Eye (tissue), 1 donor: ENCODE measurements around the gene NR2C1.

Experiments used
- DNase-seq: peaks from one replicate; pipeline ENCODE4 v3.0.0-alpha.2; 2015

Gene NR2C1

GRCh38 chr12:95083471-95083870 lies 10.1 kb upstream of the NR2C1 start:
- DNase-seq = no peak

DNA sequence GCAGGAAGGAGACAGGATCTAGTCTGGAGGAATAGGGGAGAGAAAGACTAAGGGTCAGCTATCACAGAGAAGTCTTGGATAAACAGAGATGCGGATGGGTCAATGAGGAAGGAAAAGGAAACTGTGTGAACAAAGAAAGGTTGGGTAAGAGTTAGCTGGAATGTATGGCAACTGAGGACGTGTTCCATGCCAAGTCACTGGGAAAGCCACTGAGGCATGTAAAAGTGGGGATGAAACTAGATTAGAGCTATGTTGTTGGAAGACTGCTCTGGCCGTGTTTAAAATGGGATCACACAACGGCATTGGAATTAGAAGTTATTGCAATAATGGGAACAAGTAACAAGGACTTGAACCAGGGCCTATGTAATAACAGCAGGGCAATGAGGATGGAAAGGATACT lies 3.9 kb upstream of the NR2C1 start:
- DNase-seq = no peak

DNA sequence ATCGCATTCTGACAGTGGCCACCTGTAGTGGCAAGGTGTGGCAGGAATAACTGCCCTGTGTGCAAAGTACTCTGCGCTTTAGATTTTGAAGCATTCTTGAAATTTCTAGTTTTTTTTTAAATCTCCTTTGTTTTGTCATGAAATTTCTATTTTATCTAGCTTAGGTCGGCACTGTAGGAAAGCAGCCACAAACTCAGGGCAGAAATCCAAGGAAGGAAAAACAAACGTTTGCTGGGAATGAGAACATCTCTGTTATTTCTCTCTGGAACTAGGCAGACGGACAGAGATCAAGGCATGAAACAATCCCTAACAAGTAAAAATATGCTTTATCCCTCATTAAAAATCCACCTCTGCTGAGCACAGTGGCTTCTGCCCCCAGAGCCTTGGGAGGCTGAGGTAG lies 1.3 kb upstream of the NR2C1 start:
- DNase-seq = peak; percentile 20

DNA sequence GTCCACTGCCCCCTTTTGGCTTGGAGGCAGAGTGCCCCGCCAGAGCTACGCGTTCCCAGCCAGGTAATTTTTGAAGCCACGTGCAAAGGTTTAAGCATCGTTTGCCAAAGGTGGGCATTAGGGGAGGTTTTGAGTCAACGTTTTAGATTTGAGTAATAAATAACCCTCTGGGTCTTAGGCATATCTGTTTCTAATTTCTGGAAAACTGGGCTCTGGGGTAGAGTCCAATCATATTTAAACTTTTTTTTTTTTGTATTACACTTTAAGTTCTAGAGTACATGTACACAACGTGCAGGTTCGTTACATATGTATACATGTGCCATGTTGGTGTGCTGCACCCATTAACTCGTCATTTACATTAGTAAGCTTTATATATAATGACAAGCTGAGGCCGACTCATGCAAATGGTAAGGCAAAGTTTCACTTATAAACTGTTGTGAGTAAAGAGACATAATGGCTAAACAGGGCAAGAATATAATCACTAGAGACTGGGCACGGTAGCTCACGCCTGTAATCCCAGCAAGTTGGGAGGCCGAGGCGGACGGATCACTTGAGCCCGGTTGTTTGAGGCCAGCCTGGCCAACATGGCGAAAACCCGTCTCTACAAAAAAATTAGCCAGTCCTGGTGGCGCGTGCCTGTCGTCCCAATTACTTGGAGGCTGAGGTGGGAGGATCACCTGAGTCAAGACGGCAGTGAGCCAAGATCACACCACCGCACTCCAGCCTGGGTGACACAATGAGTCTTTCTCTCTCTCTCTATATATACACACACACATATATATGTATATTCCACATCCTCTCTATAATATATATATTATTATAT lies 491 bp upstream of the NR2C1 start:
- no peak for DNase-seq

DNA sequence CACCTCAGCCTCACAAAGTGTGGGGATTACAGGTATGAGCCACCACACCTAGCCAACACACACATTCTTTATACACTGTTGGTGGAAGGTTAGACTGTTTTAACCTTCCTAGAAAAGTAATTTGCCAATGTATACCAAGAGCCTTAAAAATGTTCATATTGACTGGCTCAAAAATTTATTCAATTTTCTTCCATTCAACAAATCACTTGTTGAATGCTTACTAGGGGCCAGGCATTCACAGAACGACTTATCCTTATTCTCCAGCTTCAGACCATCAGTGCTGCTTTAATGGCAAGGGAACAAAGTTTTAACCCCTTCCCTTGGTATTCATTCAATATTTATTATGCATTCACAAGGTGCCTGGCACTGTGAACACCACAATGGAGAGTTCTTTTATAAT lies 3.0 kb downstream of the NR2C1 start:
- DNase-seq = no peak

DNA sequence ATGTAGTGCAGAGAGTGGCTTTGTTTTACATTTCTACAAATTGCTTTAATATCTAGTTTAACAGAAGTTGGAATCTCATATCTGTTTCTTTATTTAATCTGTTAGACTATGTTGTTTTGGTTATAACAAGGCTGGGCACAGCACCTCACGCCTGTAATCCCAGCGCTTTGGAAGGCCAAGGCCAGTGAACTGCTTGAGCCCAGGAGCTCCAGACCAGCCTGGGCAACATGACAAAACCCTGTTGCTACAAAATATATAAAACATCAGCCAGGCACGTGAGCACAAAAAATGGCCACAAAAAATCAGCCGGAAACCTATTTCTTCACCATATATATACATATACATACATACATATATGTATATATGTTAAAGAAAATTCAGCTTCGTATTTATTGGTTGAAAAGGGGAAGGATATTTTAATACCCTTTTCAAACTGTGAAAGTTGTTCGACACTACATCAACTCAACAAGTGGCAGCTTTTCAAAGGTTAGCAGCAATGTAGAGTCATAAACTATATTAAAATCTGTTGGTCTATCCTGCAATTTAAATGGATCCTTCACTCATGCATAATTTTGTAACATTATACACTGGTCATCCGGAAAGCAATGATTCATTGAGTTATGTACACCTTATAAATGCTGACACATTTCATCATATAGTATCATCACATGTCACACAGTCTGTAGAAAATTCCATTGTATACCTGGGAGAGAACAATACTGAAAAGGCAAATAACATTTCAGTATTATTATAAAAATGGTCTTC lies 7.1 kb downstream of the NR2C1 start:
- no peak for DNase-seq

- DNase-seq = no peak
These were observed 12.5 kb downstream of the NR2C1 start for GRCh38 chr12:95060951-95061350.

GRCh38 chr12:95059984-95060383 lies 13.4 kb downstream of the NR2C1 start:
- no peak for DNase-seq

DNA sequence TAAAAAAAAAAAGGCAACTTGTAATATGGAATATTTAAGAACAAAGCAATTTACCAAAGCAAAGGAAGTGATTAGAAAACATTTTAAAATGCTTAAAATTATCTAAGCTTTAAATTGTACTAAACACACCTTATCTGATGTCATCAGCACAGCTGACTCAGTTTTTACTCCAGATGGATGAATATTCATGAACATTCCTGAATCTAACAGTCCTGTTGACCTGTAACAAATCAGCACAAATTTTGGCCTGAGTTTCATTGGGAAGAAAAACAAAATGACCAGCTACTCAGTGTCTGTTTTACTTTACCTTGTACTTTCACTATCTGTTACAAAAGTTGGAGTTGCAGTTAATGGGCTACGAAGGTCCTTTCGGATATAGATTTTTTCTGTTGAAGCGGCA lies 16.0 kb downstream of the NR2C1 start:
- no peak for DNase-seq

DNA sequence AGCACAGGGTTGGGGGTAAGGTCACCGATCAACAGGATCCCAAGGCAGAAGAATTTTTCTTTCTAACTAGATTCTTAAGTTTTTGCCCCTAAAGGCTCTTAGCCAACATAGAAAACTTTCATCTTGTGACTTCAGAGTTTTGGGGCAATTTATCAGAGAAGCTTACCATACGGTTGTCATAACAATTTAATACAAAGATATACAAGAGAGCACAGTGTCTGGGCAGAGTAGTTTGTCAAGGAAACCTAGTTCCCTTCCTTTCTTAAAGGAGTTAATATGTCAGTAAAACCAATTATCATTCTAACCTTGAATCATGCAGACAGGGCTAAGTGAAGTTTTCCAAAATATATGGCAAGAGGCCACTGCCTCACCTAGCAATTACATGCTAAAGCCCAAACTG lies 18.4 kb downstream of the NR2C1 start:
- DNase-seq = peak; percentile 11

DNA sequence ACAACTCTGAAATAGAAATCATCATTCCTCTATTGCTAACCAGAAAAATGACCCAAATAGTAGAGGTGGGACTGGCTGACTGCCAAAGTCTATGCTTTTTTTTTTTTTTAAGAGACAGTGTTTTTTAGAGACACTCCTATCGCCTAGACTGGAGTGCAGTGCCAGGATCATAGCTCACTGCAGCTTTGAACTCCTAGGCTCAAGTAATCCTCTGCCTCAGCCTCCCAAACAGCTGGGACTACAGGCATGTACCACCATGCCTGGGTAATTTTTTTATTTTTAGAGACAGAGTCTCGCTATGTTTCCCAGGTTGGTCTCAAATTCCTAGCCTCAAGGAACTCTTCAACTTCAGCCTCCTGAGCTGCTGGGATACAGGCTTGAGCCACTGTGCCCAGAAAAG lies 19.2 kb downstream of the NR2C1 start:
- DNase-seq = no peak

GRCh38 chr12:95051241-95051640 lies 22.2 kb downstream of the NR2C1 start:
- DNase-seq = no peak

DNA sequence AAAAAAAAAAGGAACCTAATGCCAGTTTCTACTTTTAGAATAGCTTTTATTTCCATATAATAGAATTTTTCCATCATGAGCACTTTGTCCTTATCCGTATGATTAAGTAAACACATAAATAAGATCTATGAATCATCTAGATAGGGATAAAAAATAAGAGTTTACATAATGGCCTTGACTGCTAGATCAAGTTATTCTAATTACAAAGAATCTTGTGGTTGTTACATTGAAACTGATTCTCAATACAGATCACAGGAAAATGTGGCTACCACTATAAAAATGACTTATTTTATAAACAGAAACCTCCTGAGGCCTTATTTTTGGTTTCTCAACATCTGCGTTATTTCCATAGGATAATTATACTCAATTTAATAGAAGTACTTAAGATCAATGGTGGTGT lies 35.5 kb downstream of the NR2C1 start:
- DNase-seq = no peak

GRCh38 chr12:95034750-95035149 lies 38.7 kb downstream of the NR2C1 start:
- no peak for DNase-seq

GRCh38 chr12:95022477-95022876 lies 50.9 kb downstream of the NR2C1 start:
- DNase-seq = no peak

DNA sequence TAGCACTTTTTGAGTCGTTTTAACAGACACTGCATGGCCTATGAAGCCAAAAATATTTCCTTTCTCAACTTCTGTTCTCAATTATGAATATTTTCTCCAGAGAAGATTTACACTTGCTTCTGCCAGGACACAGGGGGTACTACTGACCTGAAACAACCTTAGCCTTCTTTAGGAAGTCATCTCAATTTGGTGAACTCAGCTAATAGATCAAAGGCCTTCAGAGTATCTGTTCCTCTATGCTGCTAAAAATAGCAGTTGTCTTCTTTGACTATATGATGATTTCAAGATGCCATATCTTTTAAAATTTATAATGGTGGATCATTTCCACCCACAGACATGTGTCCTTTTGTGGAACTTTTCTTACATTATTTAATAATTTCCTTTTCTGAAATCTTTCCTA lies 55.9 kb downstream of the NR2C1 start:
- DNase-seq = no peak

GRCh38 chr12:95016120-95016519 lies 57.3 kb downstream of the NR2C1 start:
- DNase-seq = no peak

- no peak for DNase-seq
These were observed 58.9 kb downstream of the NR2C1 start for GRCh38 chr12:95014554-95014953.

DNA sequence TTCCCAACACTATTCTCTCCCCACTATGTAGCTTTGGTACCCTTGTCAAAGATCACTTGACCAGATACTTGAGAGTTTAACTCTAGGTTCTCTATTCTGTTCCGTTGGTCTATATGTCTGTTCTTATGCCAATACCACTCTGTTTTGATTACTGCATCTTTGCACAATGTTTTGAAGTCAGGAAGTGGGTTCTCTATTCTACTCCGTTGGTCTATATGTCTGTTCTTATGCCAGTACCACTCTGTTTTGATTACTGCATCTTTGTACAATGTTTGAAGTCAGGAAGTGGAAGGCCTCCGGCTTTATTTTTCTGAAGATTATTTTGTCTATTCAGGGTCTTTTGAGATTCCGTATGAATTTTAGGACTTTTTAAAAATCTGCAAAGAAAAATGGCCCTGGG lies 67.2 kb downstream of the NR2C1 start:
- no peak for DNase-seq

- DNase-seq = no peak
These were observed 68.8 kb downstream of the NR2C1 start for GRCh38 chr12:95004610-95005009.

DNA sequence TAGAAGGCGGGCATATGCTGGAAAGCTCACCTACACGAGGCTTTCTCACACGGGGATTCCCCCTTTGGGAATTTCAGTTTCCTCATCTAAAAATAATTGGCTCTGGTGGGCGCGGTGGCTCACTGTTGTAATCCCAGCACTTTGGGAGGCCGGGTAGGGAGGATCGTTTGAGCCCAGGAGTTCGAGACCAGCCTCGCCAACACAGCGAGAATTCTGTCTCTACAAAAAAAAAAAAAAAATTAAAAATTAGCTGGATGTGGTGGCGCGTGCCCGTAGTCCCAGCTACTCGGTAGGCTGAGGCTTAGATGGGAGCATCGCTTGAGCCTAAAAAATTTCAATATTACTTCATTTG lies 69.5 kb downstream of the NR2C1 start:
- no peak for DNase-seq

DNA sequence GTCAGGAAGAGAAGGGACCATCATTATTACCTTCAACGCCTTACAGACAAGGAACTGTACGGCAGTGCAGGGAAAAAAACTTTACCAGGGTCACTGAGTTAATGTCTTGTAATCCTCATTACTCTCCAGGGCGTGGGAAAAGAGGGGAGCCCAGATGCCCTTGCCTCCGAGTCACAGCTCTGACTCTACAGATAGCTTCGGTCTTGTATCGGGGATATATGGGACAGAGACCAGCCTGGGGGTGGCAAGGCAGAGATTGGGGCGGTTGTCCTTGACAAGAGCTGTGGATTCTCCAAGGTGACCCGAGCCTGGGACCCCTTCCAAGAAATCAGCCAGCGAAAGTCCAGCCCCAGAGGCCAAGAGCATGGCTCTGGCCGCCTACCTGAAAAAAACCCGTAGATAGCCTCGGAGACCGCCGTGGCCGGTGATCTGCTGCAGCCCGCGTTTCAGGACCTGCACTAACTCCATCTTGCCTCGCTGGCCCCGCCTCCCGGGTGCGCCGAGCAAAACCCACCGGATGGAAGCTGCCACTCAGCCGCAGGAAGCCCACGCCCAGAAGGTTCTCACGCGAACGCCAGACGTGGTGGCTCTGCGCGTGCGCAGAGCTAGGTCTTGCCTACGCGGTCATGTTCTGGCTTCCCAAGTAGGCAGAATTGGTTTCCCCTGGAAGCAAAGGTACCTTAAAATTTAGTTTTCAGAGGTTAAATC lies 70.1 kb downstream of the NR2C1 start, which contains the start of gene NDUFA12:
NDUFA12 (minus strand) TSS at position 485 of the 708 bp plus-strand sequence; CDS start at position 468, 17 bp downstream.
- peak; percentile 98 for DNase-seq

DNA sequence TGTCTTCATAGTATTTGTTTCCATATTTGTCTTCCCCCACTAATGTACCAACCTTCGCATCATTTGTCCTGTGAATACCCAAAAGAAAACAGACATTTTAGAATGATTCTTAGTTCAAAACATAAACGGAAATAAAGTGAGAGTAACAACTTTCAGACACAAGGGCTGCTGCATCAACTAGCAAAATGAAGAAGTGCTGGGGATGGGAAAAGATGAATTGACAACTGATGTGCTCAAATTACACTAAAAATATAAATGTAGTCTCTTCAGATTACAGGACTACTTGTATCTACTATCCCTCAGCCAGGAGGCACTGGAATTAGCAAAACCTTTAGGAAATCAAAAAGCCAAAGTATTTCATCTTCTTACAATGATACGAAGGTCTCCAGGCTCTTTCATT lies 70.7 kb downstream of the NR2C1 start:
- no peak for DNase-seq

- no peak for DNase-seq
These were observed 75.1 kb downstream of the NR2C1 start for GRCh38 chr12:94998326-94998725.
